ENCODE measurements around the gene FHIT.

DNA sequence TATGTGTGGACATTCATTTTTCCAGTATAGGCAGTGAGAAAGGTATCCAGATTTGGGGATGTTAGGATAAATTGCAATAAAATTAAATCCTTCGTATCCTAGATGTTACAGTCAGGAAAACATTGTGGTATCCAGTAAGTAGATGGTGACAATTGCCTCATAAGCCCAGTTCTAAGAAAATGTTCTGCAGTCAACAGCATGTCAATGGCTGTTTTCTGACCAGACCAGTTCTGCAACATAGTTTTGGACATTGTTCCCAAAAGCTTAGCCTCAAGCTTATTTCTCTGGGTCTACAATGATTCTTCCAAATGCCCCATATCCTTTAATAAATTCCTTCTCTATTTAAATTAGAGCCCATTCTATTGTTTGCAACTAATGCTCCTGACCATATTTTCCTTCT, 480.7 kb downstream of the FHIT start:
- TF ChIP-seq, protein P1, sequence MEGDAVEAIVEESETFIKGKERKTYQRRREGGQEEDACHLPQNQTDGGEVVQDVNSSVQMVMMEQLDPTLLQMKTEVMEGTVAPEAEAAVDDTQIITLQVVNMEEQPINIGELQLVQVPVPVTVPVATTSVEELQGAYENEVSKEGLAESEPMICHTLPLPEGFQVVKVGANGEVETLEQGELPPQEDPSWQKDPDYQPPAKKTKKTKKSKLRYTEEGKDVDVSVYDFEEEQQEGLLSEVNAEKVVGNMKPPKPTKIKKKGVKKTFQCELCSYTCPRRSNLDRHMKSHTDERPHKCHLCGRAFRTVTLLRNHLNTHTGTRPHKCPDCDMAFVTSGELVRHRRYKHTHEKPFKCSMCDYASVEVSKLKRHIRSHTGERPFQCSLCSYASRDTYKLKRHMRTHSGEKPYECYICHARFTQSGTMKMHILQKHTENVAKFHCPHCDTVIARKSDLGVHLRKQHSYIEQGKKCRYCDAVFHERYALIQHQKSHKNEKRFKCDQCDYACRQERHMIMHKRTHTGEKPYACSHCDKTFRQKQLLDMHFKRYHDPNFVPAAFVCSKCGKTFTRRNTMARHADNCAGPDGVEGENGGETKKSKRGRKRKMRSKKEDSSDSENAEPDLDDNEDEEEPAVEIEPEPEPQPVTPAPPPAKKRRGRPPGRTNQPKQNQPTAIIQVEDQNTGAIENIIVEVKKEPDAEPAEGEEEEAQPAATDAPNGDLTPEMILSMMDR (conservative IDR thresholded peaks at IDR 0.05; ENCODE audit: low read depth, low read length): no peak
- no peak for TF ChIP-seq MAFK (IDR thresholded peaks at IDR 0.05; ENCODE audit: low read depth, low read length)
- TF ChIP-seq, protein P2, sequence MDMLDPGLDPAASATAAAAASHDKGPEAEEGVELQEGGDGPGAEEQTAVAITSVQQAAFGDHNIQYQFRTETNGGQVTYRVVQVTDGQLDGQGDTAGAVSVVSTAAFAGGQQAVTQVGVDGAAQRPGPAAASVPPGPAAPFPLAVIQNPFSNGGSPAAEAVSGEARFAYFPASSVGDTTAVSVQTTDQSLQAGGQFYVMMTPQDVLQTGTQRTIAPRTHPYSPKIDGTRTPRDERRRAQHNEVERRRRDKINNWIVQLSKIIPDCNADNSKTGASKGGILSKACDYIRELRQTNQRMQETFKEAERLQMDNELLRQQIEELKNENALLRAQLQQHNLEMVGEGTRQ (IDR thresholded peaks at IDR 0.05; ENCODE audit: low read depth, low read length): no peak
